GM19025 (cell line): ENCODE results near the gene LRBA.
A peak's percentile ranks its signal among the peaks of the same experiment; 100 is the strongest.
"Not testable (repeated sequence)": the region's sequence is repeated elsewhere in the genome, so short reads cannot be mapped to it uniquely, and the experiment has no call there.

Experiments
- ATAC-seq: cut with Tn5 transposase; IDR thresholded peaks from one replicate; pipeline ENCODE4 v1.9.1; 2021; ENCODE audit warnings: mild to moderate bottlenecking, low read depth, moderate library complexity; ENCODE audit not compliant: unreplicated experiment

Gene LRBA, protein sequence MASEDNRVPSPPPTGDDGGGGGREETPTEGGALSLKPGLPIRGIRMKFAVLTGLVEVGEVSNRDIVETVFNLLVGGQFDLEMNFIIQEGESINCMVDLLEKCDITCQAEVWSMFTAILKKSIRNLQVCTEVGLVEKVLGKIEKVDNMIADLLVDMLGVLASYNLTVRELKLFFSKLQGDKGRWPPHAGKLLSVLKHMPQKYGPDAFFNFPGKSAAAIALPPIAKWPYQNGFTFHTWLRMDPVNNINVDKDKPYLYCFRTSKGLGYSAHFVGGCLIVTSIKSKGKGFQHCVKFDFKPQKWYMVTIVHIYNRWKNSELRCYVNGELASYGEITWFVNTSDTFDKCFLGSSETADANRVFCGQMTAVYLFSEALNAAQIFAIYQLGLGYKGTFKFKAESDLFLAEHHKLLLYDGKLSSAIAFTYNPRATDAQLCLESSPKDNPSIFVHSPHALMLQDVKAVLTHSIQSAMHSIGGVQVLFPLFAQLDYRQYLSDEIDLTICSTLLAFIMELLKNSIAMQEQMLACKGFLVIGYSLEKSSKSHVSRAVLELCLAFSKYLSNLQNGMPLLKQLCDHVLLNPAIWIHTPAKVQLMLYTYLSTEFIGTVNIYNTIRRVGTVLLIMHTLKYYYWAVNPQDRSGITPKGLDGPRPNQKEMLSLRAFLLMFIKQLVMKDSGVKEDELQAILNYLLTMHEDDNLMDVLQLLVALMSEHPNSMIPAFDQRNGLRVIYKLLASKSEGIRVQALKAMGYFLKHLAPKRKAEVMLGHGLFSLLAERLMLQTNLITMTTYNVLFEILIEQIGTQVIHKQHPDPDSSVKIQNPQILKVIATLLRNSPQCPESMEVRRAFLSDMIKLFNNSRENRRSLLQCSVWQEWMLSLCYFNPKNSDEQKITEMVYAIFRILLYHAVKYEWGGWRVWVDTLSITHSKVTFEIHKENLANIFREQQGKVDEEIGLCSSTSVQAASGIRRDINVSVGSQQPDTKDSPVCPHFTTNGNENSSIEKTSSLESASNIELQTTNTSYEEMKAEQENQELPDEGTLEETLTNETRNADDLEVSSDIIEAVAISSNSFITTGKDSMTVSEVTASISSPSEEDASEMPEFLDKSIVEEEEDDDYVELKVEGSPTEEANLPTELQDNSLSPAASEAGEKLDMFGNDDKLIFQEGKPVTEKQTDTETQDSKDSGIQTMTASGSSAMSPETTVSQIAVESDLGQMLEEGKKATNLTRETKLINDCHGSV (N-terminal part only)

DNA sequence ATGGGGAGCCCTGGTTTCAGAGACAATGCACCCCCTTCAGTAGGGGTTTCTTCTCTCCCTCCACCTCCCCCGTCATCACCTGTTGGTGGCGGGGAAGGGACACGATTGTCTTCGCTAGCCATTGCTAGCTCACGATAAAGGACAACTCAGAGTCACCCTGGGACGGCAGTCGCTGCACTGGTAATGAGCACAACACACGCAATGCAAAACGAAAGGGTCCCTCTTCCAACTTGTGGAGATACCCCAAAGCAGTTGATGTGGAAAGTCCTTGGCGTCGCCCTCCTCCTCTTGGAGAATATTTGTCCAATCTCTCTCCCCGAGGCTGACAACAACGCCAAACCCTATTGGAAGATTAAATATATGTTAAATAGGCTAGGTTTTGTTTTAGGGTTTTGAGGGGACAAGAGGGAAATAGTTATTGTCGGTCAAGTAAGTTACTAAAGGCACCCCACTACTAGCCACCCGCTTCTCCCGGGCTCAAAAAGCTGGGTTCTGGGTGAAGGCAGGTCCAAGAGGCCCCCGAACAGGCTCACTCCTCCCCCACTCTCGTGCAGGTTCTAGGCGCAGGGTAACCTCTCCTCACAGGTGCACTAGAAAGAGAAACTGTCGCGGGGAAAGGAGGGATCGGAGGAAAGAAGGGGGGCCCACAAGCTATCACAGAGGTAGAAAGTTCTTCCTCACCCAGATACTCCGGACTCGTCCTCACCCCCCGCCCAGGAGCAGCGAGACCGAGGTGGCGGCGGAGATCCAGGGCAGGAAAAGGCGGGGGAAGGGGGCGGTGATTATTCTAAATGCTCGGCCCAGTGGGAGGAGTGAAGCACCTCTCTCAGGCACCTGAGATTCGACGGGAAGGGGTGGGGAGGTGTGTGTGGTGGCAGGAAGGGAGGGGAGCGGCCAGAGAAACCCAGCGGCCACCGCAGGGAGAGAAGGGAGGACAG is at the start of gene LRBA:
TSS of gene LRBA (minus strand) at position 764 of the 938 bp plus-strand sequence. CDS start at position 122, 642 bp downstream.
- ATAC-seq: peak; percentile 61

DNA sequence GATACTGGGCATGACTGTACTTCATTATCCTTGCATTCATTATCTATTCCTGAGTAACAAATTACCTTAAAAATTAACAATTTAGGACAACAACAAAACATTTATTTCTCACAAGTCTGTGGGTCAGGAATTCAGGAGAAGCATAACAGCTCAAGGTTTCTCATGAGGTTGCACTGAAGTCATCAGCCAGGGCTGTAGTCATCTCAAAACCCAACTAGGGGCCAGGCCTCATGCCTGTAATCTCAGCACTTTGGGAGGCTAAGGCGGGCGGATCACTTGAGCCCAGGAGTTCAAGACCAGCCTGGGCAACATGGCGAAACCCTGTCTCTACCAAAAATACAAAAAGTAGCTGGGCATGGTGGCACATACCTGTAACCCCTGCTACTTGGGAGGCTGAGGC is 48.1 kb upstream of the LRBA start:
- not testable (repeated sequence) for ATAC-seq

DNA sequence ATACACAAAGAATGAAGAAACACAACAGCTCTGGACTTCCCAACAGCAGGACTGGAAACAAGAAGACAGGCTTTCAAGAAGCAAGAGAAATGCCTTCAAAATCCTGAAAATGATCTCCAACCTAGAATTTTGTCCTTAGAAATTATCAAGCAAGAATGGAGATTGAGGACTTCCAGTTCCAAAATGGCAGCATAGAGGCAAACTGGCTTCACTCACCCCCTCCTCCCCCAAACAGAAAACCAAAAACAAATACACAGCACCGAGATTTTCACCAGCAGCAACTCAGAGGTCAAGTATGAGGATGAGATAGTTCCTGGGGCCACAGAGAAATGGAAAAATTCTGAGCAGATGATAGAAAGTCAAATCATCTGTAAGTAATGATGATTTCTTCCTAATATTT is 40.5 kb upstream of the LRBA start:
- ATAC-seq: no peak

DNA sequence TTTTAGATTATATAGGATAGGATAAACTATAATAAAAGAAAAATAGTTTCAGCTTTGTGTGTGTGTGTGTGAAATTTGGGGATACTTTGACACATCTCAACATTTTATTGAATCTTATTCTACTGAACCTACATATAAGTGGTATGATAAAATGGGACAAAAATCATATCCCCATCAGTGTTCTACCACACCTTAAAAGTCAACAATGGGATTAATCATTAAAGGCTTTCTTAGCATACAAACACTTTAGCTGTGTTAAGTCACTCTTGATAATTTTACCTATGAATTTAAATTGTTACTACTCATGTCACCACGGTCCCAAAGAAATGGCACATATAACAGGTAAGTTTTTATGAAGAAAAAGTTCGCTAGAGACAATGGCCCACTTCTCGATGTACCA is 37.7 kb upstream of the LRBA start:
- ATAC-seq: no peak

DNA sequence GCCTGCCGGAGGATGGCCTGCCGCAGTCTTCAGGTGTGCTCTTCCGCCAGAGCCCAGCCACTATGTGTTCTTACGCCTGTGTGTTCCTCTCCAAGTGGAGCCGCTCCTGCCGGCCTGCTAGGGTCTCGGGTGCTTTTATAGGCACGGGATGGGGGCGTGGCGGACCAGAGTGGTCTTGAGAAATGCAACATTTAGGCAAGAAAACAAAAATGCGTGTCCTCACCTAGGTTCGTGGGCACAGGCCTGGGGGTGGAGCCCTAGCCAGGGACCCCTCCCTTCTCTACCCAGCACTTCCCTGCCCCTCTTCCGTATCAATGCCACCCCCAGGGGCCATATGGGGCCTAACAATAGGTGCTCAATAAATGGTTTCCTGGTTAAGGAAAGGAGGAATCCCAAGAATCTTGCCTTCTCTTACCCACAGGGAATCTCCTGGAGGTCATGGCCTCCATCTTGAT is 34.4 kb upstream of the LRBA start:
- ATAC-seq: no peak

DNA sequence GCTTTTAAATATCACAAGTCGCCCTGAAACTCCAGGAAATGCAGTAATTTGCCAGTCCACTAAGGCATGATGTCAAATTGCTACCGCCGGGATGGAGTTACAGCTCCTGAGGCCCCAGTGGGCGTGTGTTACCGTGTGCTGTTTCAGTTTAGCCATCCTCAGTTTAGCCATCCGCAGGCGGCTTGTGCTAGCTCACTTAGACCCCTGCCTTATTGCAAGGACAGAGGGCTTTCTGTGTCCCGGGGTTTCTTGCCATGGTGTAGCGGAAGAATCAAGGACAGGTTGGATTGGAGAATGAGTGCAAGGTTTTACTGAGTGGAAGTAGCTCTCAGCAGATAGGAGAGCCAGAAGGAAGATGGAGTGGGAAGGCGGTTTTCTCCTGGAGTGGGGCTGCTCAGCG is 33.8 kb upstream of the LRBA start:
- ATAC-seq: no peak

DNA sequence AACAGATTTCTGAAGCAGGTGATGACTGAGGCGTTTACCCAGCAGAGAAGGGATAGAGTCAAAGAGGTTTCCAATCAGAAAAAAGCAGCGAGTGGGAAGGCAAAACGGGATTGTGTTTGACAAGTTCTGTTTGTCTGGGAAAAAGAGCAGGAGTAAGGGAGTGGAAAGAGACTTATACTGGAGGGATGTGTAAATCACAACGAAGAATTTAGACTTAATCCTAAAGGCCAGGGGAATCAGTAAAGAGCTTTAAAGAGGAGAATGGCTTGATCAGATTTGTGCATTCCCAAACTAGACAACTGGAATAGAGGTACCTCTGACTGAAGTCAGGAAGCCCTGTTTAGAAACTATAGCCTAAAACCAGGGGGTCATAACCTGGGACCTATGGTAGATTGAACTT is 31.5 kb upstream of the LRBA start:
- ATAC-seq: no peak

DNA sequence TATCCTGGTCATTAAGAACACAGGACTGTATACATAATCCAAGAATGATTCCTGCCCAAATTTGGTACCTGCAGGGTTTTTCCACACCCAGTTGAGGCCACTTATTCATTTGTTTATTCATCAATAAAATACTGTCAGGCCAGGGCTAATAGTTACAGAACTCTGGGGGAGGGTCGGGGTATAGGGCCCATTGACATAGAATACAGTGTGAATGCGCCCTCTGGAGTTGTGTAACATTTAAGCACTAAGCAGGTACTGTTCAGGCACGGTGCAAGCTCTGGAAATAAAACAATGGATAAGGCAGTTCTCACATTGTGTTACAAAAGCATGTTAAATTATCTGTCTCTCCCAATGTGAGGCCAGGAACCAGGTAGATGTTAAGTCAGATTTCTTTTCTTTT is 30.8 kb upstream of the LRBA start:
- no peak for ATAC-seq

DNA sequence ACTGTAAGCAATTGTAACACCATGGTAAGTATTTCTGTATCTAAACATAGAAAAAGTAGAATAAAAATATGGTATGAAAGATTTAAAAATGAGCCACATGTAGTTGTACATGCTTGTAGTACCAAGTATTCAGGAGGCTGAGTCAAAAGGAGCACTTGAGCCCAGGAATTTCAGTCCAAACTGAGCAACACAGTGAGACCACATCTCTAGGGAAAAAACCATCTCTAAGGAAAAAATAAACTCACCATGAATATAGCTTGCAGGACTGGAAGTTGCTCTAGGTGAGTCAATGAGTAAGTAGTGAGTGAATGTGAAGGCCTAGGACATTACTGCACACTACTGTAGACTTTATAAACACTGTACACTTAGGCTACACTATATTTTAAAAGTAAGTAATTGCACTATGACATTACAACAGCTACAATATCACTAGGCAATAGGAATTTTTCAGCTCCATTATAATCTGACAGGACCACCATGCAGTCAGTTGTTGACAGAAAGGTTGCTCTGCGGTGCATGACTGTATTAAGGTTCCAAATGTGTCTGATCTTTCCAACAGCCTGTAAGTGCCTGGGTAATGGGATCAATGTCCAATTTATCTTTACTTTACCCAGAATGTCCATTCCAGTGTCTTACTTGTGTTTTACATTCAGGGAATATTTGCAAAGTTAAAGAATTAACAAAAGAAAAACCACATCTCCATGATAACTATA is 28.9 kb upstream of the LRBA start:
- no peak for ATAC-seq

DNA sequence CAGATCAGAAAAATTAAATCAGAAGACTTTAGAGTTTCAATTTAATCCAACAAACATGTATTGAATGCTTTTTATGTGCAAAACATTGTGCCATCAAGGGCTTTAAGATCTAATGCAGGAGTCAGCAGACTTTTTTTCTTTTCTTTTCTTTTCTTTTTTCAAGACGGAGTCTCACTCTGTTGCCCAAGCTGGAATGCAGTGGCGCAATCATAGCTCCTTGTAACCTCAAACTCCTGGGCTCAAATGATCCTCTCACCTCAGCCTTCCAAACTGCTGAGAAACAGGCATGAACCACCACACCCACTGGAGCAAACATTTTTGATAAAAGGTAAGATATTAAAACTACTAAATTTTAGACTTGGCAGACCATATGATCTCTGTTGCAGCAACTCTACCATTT is 24.6 kb upstream of the LRBA start:
- ATAC-seq: no peak

DNA sequence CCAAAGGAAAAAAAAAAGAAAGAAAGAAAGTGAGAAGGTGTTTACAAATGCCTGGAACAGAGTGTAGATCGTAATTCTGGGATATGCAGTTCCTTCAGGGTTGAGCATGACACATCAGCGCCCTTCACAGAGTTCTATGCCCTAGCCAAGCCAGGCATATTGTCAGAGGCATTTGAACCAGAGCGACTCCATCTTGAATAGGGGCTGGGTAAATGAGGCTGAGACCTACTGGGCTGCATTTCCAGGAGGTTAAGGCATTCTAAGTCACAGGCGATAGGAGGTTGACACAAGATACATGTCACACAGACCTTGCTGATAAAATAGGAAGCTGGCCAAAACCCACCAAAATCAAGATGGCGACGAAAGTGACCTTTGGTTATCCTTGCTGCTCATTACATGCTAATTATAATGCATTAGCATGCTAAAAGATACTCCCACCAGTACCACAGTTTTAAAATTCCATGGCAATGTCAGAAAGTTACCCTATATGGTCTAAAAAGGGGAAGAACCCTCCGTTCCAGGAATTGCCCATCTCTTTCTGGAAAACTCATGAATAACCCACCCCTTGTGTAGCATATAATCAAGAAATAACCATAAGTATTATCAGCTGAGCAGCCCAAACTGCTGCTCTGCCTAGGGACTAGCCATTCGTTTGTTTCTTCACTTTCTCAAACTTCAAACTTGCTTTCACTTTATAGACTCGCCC is 23.5 kb upstream of the LRBA start:
- ATAC-seq: no peak

DNA sequence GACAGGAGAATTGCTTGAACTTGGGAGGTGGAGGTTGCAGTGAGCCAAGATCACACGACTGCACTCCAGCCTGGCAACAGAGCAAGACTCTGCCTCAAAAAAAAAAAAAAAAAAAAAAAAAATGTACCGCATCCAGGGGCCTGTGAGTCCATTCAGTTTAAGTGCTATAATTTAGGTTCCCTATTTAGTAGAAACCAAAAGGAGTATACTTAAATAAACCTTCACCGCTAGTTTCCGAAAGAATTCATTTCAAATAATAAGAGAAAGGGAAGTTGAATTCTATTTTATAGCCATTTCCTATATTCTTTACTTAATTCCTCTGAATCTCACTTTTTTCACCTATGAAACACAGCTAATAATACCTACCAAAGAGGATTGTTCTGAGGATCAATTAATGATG is 20.8 kb upstream of the LRBA start:
- ATAC-seq: no peak

DNA sequence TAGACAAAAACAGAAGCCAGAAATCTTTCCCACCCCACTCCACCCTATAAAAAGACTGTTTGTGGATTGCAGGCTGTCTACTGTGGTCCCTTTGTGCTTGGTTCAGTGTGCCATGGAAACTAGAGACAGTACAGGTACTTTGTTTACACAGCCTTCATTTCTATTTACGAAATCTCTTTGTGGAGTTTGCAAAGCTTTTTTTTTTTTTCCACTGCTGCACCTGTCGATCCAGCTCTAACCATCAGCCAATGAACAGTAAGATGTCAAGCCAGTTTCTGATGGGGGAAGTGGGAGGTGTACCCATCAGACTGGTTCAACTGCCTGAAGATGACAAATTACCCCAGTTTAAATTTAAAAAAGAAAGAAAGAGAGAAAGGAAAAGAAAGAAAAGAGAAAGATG is 20.2 kb upstream of the LRBA start:
- ATAC-seq: no peak

DNA sequence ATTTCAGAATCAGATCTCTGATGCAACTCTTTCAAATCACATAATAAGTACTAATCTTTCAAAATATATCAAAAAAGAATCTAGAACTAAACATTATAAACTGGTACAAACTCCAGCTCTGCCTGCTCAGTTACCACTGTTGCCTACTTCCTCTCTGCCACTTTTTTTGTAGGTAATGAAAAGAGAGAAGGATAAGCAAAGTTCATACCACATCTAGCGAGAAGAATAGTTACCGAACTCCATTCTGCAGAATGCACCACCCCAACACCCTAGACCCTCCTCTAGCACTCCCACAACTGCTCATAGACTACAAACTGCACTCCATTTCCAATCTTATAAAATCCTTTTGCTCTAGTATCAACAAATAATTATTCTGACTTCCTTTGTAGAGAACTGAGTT is 19.7 kb upstream of the LRBA start:
- no peak for ATAC-seq

DNA sequence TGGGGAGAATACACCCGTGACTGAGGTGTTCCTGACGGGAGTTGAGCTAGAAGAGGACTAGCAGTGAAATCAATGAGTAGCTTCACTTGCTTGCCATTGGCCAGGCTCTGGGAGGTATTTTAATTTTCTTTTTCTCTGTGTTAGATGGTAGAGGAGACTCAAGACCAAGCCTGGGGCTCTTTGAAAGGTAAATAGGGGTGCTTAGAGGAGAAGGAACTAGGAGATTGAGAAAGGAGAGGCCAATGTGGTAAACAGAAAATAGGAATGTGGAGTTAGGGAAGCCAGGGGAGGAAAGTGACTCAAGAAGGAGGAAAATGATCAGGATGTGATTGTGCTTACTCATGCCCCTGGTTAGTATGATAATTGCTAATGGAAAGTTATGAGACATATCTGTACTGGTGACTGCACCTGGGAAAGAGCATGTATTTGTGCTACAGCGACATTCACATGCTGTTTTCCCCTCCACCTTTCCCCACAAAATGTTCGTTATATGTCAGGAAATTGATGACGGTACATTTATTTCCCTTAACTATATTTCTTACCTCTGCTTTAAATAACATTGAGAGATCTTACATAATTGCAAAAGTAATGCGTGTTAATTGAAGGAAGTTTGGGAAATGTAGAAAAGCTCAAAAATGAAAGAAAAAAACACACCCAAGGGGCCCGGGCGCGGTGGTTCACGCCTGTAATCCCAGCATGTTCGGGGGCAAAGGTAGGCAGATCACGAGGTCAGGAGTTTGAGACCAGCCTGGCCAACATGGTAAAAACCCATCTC is 16.9 kb upstream of the LRBA start:
- ATAC-seq: peak; percentile 42

DNA sequence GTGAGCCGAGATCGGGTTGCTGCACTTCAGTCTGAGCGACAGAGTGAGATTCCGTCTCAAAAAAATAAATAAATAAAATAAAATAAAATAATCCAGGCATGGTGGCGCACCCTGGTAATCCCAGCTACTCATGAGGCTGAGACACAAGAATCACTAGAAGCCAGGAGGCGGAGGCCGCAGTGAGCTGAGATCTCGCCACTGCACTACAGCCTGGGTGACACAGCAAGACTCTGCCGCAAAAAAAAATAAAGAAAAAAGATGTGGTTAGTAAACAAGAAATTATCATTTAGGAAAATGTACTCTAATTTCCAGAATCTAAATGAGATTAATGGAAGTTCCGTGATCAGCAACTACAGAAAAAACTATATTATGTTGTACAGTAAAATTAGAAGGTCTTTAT is 14.5 kb upstream of the LRBA start:
- no peak for ATAC-seq

DNA sequence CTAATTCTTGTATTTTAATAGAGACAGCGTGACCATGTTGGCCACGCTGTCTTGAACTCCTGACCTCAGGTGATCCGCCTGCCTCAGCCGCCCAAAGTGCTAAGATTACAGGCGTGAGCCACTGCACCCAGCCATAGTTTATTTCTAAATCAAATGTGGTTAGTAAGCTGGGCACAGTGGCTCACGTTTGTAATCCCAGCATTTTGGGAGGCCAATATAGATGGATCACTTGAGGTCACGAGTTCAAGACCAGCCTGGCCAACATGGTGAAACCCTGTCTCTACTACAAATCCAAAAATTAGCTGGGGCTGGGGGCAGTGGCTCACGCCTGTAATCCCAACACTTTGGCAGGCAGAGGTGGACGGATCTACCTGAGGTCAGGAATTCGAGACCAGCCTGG is 13.9 kb upstream of the LRBA start:
- ATAC-seq: not testable (repeated sequence)

DNA sequence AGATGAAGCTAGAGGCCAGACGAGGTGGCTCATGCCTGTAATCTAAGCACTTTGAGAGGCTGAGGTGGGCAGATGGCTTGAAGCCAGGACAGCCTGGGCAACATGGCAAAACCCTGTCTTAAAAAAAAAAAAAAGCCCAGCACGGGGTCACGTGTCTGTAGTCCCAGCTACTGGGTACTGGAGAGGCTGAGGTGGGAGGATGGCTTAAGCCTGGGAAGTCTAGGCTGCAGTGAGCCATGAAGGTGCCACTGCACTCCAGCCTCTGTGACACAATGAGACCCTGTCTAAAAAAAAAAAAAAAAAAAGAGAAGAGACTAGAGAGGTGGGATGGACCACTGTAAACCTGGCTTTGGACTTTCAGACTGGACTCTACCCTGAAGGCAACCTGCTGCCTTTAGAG is 10.7 kb upstream of the LRBA start:
- ATAC-seq: no peak
